H9 (cell line): Measurements from ENCODE around the gene CTAG2. TPM values are rescaled to one million over a fixed set of nuclear protein-coding genes. Genes with fewer than 3 reads are reported as not detected.

Experiments
- DNase-seq: peaks from one replicate; pipeline ENCODE4 v3.0.0-alpha.2; 2017
- H2AFZ ChIP-seq: one replicate; pipeline ENCODE4 v1.6.1; 2013; ENCODE audit warnings: mild to moderate bottlenecking, low read length, control low read depth, moderate library complexity
- H2AK5ac ChIP-seq: 2 replicates; pipeline ENCODE4 v1.6.1; 2013; ENCODE audit warnings: low read length, control low read depth, mixed read lengths; ENCODE audit not compliant: insufficient read length
- H2BK120ac ChIP-seq: one replicate; pipeline ENCODE4 v1.6.1; 2013; ENCODE audit warnings: low read depth, mild to moderate bottlenecking, low read length, control low read depth, inconsistent platforms; ENCODE audit not compliant: poor library complexity, severe bottlenecking
- H2BK12ac ChIP-seq: 2 replicates; pipeline ENCODE4 v1.6.1; 2013; ENCODE audit warnings: low read length, control low read depth, mixed read lengths, low read depth; ENCODE audit not compliant: insufficient read length
- H2BK15ac ChIP-seq: 2 replicates; pipeline ENCODE4 v1.6.1; 2013; ENCODE audit warnings: low read depth, low read length, control low read depth
- H2BK20ac ChIP-seq: one replicate; pipeline ENCODE4 v1.6.1; 2013; ENCODE audit warnings: low read depth, mild to moderate bottlenecking, low read length, control low read depth, inconsistent platforms; ENCODE audit not compliant: poor library complexity, severe bottlenecking
- H2BK5ac ChIP-seq: 2 replicates; pipeline ENCODE4 v1.6.1; 2013; ENCODE audit warnings: low read length, control low read depth, mixed read lengths; ENCODE audit not compliant: insufficient read length
- H3K14ac ChIP-seq: 2 replicates; pipeline ENCODE4 v1.6.1; 2013; ENCODE audit warnings: low read length, control low read depth; ENCODE audit not compliant: insufficient read depth
- H3K18ac ChIP-seq: 2 replicates; pipeline ENCODE4 v1.6.1; 2013; ENCODE audit warnings: low read depth, mild to moderate bottlenecking, mixed read lengths, low read length, control low read depth; ENCODE audit not compliant: insufficient read length
- H3K23ac ChIP-seq: 2 replicates; pipeline ENCODE4 v1.6.1; 2013; ENCODE audit warnings: low read length, control low read depth, mixed read lengths, low read depth; ENCODE audit not compliant: insufficient read length
- H3K23me2 ChIP-seq: 2 replicates; pipeline ENCODE4 v1.6.1; 2013; ENCODE audit warnings: low read depth, mild to moderate bottlenecking, mixed read lengths, low read length, control low read depth; ENCODE audit not compliant: insufficient read length, poor library complexity, severe bottlenecking
- H3K27ac ChIP-seq: 2 replicates; pipeline ENCODE4 v1.5.1; 2013; ENCODE audit warnings: low read length, control low read depth, mixed read lengths, low read depth; ENCODE audit not compliant: insufficient read length
- H3K27me3 ChIP-seq: 2 replicates; pipeline ENCODE4 v1.6.1; 2013; ENCODE audit warnings: low read length, control low read depth, inconsistent platforms; ENCODE audit not compliant: insufficient read depth
- H3K4ac ChIP-seq: 2 replicates; pipeline ENCODE4 v1.6.1; 2013; ENCODE audit warnings: low read depth, mild to moderate bottlenecking, control low read depth, inconsistent platforms, low read length, moderate library complexity
- H3K4me1 ChIP-seq: 2 replicates; pipeline ENCODE4 v1.6.1; 2013; ENCODE audit warnings: low read length, control low read depth, inconsistent platforms; ENCODE audit not compliant: insufficient read depth
- H3K4me2 ChIP-seq: 2 replicates; pipeline ENCODE4 v1.6.1; 2013; ENCODE audit warnings: low read length, control low read depth, mixed read lengths; ENCODE audit not compliant: insufficient read length, insufficient read depth
- H3K56ac ChIP-seq: 2 replicates; pipeline ENCODE4 v1.6.1; 2013; ENCODE audit warnings: low read depth, mild to moderate bottlenecking, mixed read lengths, low read length, control low read depth; ENCODE audit not compliant: insufficient read length
- H3K79me1 ChIP-seq: 2 replicates; pipeline ENCODE4 v1.6.1; 2013; ENCODE audit warnings: low read depth, mild to moderate bottlenecking, moderate library complexity, low read length, control low read depth, inconsistent platforms; ENCODE audit not compliant: insufficient read depth, poor library complexity, severe bottlenecking
- H3K79me2 ChIP-seq: 2 replicates; pipeline ENCODE4 v1.6.1; 2013; ENCODE audit warnings: low read length, control low read depth, inconsistent platforms; ENCODE audit not compliant: insufficient read depth
- H3K9ac ChIP-seq: 2 replicates; pipeline ENCODE4 v1.6.1; 2013; ENCODE audit warnings: low read length, control low read depth, mixed read lengths; ENCODE audit not compliant: insufficient read length; ENCODE audit errors: extremely low read depth
- H3K9me3 ChIP-seq: one replicate; pipeline ENCODE4 v1.6.1; 2013; ENCODE audit warnings: low read depth, low read length, inconsistent platforms; ENCODE audit not compliant: control insufficient read depth
- H3T11ph ChIP-seq: one replicate; pipeline ENCODE4 v1.6.1; 2013; ENCODE audit warnings: mild to moderate bottlenecking, low read length, control low read depth, inconsistent platforms
- H4K20me1 ChIP-seq: one replicate; pipeline ENCODE4 v1.6.1; 2013; ENCODE audit not compliant: control insufficient read depth, insufficient read length, insufficient read depth
- H4K5ac ChIP-seq: 2 replicates; pipeline ENCODE4 v1.6.1; 2013; ENCODE audit warnings: low read depth, mild to moderate bottlenecking, mixed read lengths, low read length, control low read depth; ENCODE audit not compliant: insufficient read length
- H4K8ac ChIP-seq: replicated peaks from 2 replicates; pipeline ENCODE4 v1.6.1; 2013; ENCODE audit warnings: low read length, control low read depth, mixed read lengths, low read depth; ENCODE audit not compliant: insufficient read length
- H4K91ac ChIP-seq: 2 replicates; pipeline ENCODE4 v1.6.1; 2013; ENCODE audit warnings: low read depth, mild to moderate bottlenecking, moderate library complexity, mixed read lengths, low read length, control low read depth; ENCODE audit not compliant: insufficient read length
- H3K27ac Mint-ChIP-seq, 3 experiments: 2 replicates in 2 of 3; 3 replicates in 1 of 3; pipeline ENCODE4 v1.8.0; 2020 to 2021; ENCODE audit warnings: mixed read lengths in 3 of 3, mild to moderate bottlenecking in 1 of 3, moderate library complexity in 1 of 3
- H3K27me3 Mint-ChIP-seq: 2 replicates; pipeline ENCODE4 v1.8.0; 2021; ENCODE audit warnings: low read depth, mild to moderate bottlenecking, moderate library complexity, mixed read lengths
- H3K36me3 Mint-ChIP-seq, 3 experiments: 2 replicates in 2 of 3; 3 replicates in 1 of 3; pipeline ENCODE4 v1.8.0; 2020 to 2021; ENCODE audit warnings: low read depth in 3 of 3, mixed read lengths in 3 of 3; ENCODE audit not compliant: insufficient read depth in 1 of 3
- H3K4me1 Mint-ChIP-seq, 2 experiments: 2 replicates each; pipeline ENCODE4 v1.8.0; 2020; ENCODE audit warnings: mixed read lengths in 2 of 2
- H3K4me3 Mint-ChIP-seq, 2 experiments: 2 replicates in 1 of 2; 3 replicates in 1 of 2; pipeline ENCODE4 v1.8.0; 2020 to 2021; ENCODE audit warnings: mild to moderate bottlenecking in 2 of 2, mixed read lengths in 2 of 2, moderate library complexity in 1 of 2
- H3K9me3 Mint-ChIP-seq, 2 experiments: 2 replicates in 1 of 2; 3 replicates in 1 of 2; pipeline ENCODE4 v1.8.0; 2020; ENCODE audit warnings: mild to moderate bottlenecking in 2 of 2, mixed read lengths in 2 of 2, moderate library complexity in 1 of 2
- CTCF ChIP-seq: fragments of 200-600 bp; sonication (generic); conservative IDR thresholded peaks from 3 replicates; pipeline ENCODE4 v1.8.0; 2021; ENCODE audit warnings: antibody characterized with exemption, mild to moderate bottlenecking
- WGBS: extraction: QIAGEN DNeasy Blood & Tissue Kit; methylation state at CpG from one replicate; pipeline ENCODE4 v1.1.7; 2013; ENCODE audit warnings: missing lambda C conversion rate, low lambda C conversion rate, mixed read lengths; ENCODE audit not compliant: insufficient read length; ENCODE audit errors: extremely low coverage; 5-methylcytosine and 5-hydroxymethylcytosine counted together
- total RNA-seq: library from RNA; stranded (reverse); gene quantifications from 2 replicates; pipeline ENCODE4 v1.2.1, GENCODE V29; 2021

The CTAG2 gene
- total RNA-seq, 1 experiment from 2014 or later = not detected

GRCh38 chrX:154602226-154602625 is 51.2 kb downstream of the CTAG2 start:
- no peak overlapping the region for H3K4ac ChIP-seq
- no peak overlapping the region for H4K8ac ChIP-seq
- H2BK12ac ChIP-seq = no peak overlapping the region
- H3K79me2 ChIP-seq = no peaks in the 10 kb centered on the region
- Mint-ChIP-seq H3K4me3 (no peak overlapping the region), H3K36me3 (peaks cover 11 to 16% (median 11%) of the 10 kb centered on the region in 3 experiments), H3K9me3 (peaks cover 75 to 80% of the 10 kb centered on the region in 2 experiments), H3K27me3 (peaks cover 2% of the 10 kb centered on the region), H3K4me1 (peaks cover 5 to 11% of the 10 kb centered on the region in 2 experiments), H3K27ac (no peak overlapping the region)
- H3K27me3 ChIP-seq = no peaks in the 10 kb centered on the region
- no peak overlapping the region for H3K27ac ChIP-seq
- no peak overlapping the region for H3T11ph ChIP-seq
- H2BK120ac ChIP-seq = no peak overlapping the region
- H2BK15ac ChIP-seq = no peak overlapping the region
- H2AFZ ChIP-seq = no peak overlapping the region
- no peak for DNase-seq
- no peak overlapping the region for H3K18ac ChIP-seq
- no peak overlapping the region for H2AK5ac ChIP-seq
- H3K79me1 ChIP-seq = no peaks in the 10 kb centered on the region
- H3K9ac ChIP-seq = no peak overlapping the region
- H3K23me2 ChIP-seq = no peaks in the 10 kb centered on the region
- H2BK5ac ChIP-seq = no peak overlapping the region
- H2BK20ac ChIP-seq = no peak overlapping the region
- no peak overlapping the region for H4K5ac ChIP-seq
- H3K9me3 ChIP-seq = peaks cover 61% of the 10 kb centered on the region
- no peak overlapping the region for H4K91ac ChIP-seq
- no peak overlapping the region for H3K4me2 ChIP-seq
- TF ChIP-seq CTCF = no peak
- H3K23ac ChIP-seq = no peak overlapping the region
- H3K56ac ChIP-seq = no peak overlapping the region
- H4K20me1 ChIP-seq = no peaks in the 10 kb centered on the region
- H3K4me1 ChIP-seq = no peaks in the 10 kb centered on the region
- H3K14ac ChIP-seq = no peak overlapping the region
- no CpG with 5 or more reads among the region's 13 CpGs for WGBS

Other genes with a start within 250 kb of the CTAG2 start
- 14.2 and 14.5 TPM in 2 replicates for gene DNASE1L1, start 244.3 kb downstream of the CTAG2 start, total RNA-seq
- gene TAFAZZIN, start 242.0 kb downstream of the CTAG2 start, total RNA-seq = 24.7 and 25.5 TPM in 2 replicates
- gene ATP6AP1, start 224.9 kb downstream of the CTAG2 start, total RNA-seq = 45.6 and 49.2 TPM in 2 replicates
- gene GDI1, start 216.4 kb downstream of the CTAG2 start, total RNA-seq = 111 and 112 TPM in 2 replicates
- 56.7 and 57.4 TPM in 2 replicates for gene FAM50A, start 209.4 kb downstream of the CTAG2 start, total RNA-seq
- gene PLXNA3, start 195.3 kb downstream of the CTAG2 start, total RNA-seq = 36.3 and 45.5 TPM in 2 replicates
- 32.1 and 32.5 TPM in 2 replicates for gene LAGE3, start 174.3 kb downstream of the CTAG2 start, total RNA-seq
- 30.9 and 35.4 TPM in 2 replicates for gene UBL4A, start 167.0 kb downstream of the CTAG2 start, total RNA-seq
- 8.8 and 9.4 TPM in 2 replicates for gene SLC10A3, start 162.9 kb downstream of the CTAG2 start, total RNA-seq
- gene FAM3A, start 137.3 kb downstream of the CTAG2 start, total RNA-seq = 21.0 and 22.8 TPM in 2 replicates
- 68.7 and 70.5 TPM in 2 replicates for gene G6PD, start 106.7 kb downstream of the CTAG2 start, total RNA-seq
- gene IKBKG, start 106.0 kb downstream of the CTAG2 start, total RNA-seq = 16.2 and 17.8 TPM in 2 replicates
- not detected in 2 replicates for gene CTAG1A, start 68.4 kb downstream of the CTAG2 start, total RNA-seq
- gene CTAG1B, start 34.3 kb downstream of the CTAG2 start, total RNA-seq = not detected in 2 replicates
- 0.42 and 0.46 TPM in 2 replicates for gene GAB3, start 97.5 kb upstream of the CTAG2 start, total RNA-seq
- 160 and 164 TPM in 2 replicates for gene DKC1, start 109.3 kb upstream of the CTAG2 start, total RNA-seq
- 16.4 and 17.9 TPM in 2 replicates for gene MPP1, start 151.9 kb upstream of the CTAG2 start, total RNA-seq
- gene SMIM9, start 181.1 kb upstream of the CTAG2 start, total RNA-seq = not detected in 2 replicates
- gene F8A1, start 232.8 kb upstream of the CTAG2 start, total RNA-seq = 18.8 and 20.6 TPM in 2 replicates